ENCODE data around the gene TMEM250. TPM values are rescaled to one million over a fixed set of nuclear protein-coding genes. Genes with fewer than 3 reads are reported as not detected.
"Not testable (repeated sequence)": the region's sequence is repeated elsewhere in the genome, so short reads cannot be mapped to it uniquely, and the experiment has no call there.

TMEM250 gene
- polyA plus RNA-seq, 1 of the 3 experiments (the other 2 are of a cell fraction), result 25.9 TPM

GRCh38 chr9:136103651-136104487 is 14.8 kb downstream of the TMEM250 start:
- no peaks in the 10 kb centered on the region for H3K79me2 ChIP-seq (ENCODE audit: insufficient read depth)
- H3K36me3 ChIP-seq (replicated peaks in 1 of 2; ENCODE audit: control insufficient read depth in 1 of 2, insufficient read depth in 2 of 2, low read length in 1 of 2), result no peaks in the 10 kb centered on the region
- no peak overlapping the region for H3K27ac ChIP-seq (ENCODE audit: low read depth in 2 of 2, low read length in 1 of 2)
- POLR2A ChIA-PET, result no interaction called here
- no peaks in the 10 kb centered on the region for H3K9me3 ChIP-seq
- no peaks in the 10 kb centered on the region for H4K20me1 ChIP-seq (ENCODE audit: insufficient read depth)
- 85% methylated on average over 17 of the region's 34 CpGs for WGBS (ENCODE audit: low lambda C conversion rate)
- peaks cover 20 to 29% of the 10 kb centered on the region in 2 experiments; a peak in 3 of 4 replicates for H3K4me1 ChIP-seq (ENCODE audit: control insufficient read depth in 1 of 2, insufficient read depth in 2 of 2, low read depth in 1 of 2, low read length in 1 of 2)
- H3K27me3 ChIP-seq (ENCODE audit: insufficient read depth), result no peaks in the 10 kb centered on the region
- H2AFZ ChIP-seq (ENCODE audit: low read depth), result no peak overlapping the region
- no peak overlapping the region for H3K9ac ChIP-seq
- no peaks in the 10 kb centered on the region for H3K9me2 ChIP-seq
- TF ChIP-seq POLR2AphosphoS5 (IDR thresholded peaks at IDR 0.05; ENCODE audit: low read depth, low read length), result no peak
- TF ChIP-seq REST (IDR thresholded peaks at IDR 0.05; ENCODE audit: low read depth, low read length), result no peak
- TF ChIP-seq ZBTB33 (IDR thresholded peaks at IDR 0.05; ENCODE audit: borderline replicate concordance, low read depth), result no peak
- no peak for TF ChIP-seq RAD21 (IDR thresholded peaks at IDR 0.05; ENCODE audit: low read length)
- TF ChIP-seq TEAD4 (IDR thresholded peaks at IDR 0.05; ENCODE audit: borderline replicate concordance, insufficient read depth), result no peak
- no peak for TF ChIP-seq ELF1 (IDR thresholded peaks at IDR 0.05)
- TF ChIP-seq CHD2 (IDR thresholded peaks at IDR 0.05; ENCODE audit: low read length, partially characterized antibody), result no peak
- TF ChIP-seq TCF12 (IDR thresholded peaks at IDR 0.05), result no peak
- TF ChIP-seq IRF3 (IDR thresholded peaks at IDR 0.05; ENCODE audit: low read depth, low read length), result no peak
- no peak for TF ChIP-seq RXRA (IDR thresholded peaks at IDR 0.05; ENCODE audit: borderline replicate concordance, low read depth)
- TF ChIP-seq USF1 (IDR thresholded peaks at IDR 0.05; ENCODE audit: borderline replicate concordance, low read depth), result no peak
- no peak for TF ChIP-seq PBX3 (IDR thresholded peaks at IDR 0.05)
- no peak for TF ChIP-seq NRF1 (IDR thresholded peaks at IDR 0.05; ENCODE audit: low read depth, low read length)
- TF ChIP-seq FOSL2 (IDR thresholded peaks at IDR 0.05; ENCODE audit: borderline replicate concordance, low read depth), result no peak
- TF ChIP-seq EP300 (IDR thresholded peaks at IDR 0.05; ENCODE audit: borderline replicate concordance in 1 of 2, low read depth in 1 of 2, low read length in 1 of 2), result no peak
- no peak for TF ChIP-seq FOXJ3 (CRISPR knock-in tag; IDR thresholded peaks at IDR 0.05)
- H3K4me3 ChIP-seq (ENCODE audit: low read depth in 2 of 2, low read length in 1 of 2), result no peak overlapping the region
- CTCF ChIA-PET, result interaction anchor here (0.9 to 2.6 kb wide), 3 partner anchors 14 to 136 kb away, joined by 3 to 12 read pairs (median 3); no protein-coding TSS in a partner anchor
- H3F3A ChIP-seq (replicated peaks; ENCODE audit: insufficient read depth), result peaks cover 6% of the 10 kb centered on the region
- H3K4me2 ChIP-seq, result no peak overlapping the region
- DNase-seq, result no peak

- H3K27me3 ChIP-seq (ENCODE audit: insufficient read depth); H3K9ac ChIP-seq; H2AFZ ChIP-seq (ENCODE audit: low read depth); H3K9me3 ChIP-seq; H3K9me2 ChIP-seq; H3K36me3 ChIP-seq (replicated peaks in 1 of 2; ENCODE audit: control insufficient read depth in 1 of 2, insufficient read depth in 2 of 2, low read length in 1 of 2); POLR2A ChIA-PET; H3F3A ChIP-seq (replicated peaks; ENCODE audit: insufficient read depth); H3K79me2 ChIP-seq (ENCODE audit: insufficient read depth); H3K4me3 ChIP-seq (ENCODE audit: low read depth in 2 of 2, low read length in 1 of 2); DNase-seq; H3K4me2 ChIP-seq; H3K27ac ChIP-seq (ENCODE audit: low read depth in 2 of 2, low read length in 1 of 2); H4K20me1 ChIP-seq (ENCODE audit: insufficient read depth): not testable (repeated sequence)
- WGBS (ENCODE audit: low lambda C conversion rate), result 91% methylated on average over 9 of the region's 27 CpGs
- peaks cover 12 to 15% of the 10 kb centered on the region in 2 experiments; a peak in 3 of 4 replicates for H3K4me1 ChIP-seq (ENCODE audit: control insufficient read depth in 1 of 2, insufficient read depth in 2 of 2, low read depth in 1 of 2, low read length in 1 of 2)
- CTCF ChIA-PET, result interaction anchor here (1.0 to 1.3 kb wide), 3 partner anchors 11 to 21 kb away, joined by 3 to 7 read pairs (median 5); no protein-coding TSS in a partner anchor
Observed at GRCh38 chr9:136101615-136102074, 17.0 kb downstream of the TMEM250 start.

All from SK-N-SH (cell line).